Erythroblast (primary cell): ENCODE measurements around the gene SLC38A8.

Experiments
- GATA1 ChIP-seq: IDR thresholded peaks from 2 replicates; pipeline ENCODE4 v1.6.1; 2011; ENCODE audit warnings: low read depth, mild to moderate bottlenecking, control low read depth, low read length, moderate library complexity
- POLR2A ChIP-seq: IDR thresholded peaks from 2 replicates; pipeline ENCODE4 v1.6.1; 2011; ENCODE audit warnings: mild to moderate bottlenecking, low read length

DNA sequence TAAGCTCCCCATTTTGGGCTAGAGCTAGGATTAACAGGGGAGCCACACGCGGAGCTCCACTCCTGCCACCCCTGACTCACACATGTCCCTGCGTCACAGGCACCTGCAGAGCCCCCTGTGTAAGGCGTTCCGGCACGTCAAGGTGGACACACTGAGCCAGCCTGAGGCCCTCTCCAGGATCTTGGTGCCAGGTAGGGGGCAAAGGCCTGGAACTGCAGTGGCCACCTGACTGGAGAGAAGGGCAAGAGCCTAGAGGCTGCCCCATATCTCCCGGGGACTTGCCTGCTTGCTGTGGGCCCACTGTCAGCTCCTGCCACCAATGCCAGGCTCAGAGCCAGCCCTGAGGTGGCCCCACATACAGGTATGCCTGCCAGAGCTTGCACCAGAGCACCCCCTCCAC lies 40.9 kb downstream of the SLC38A8 start:
- TF ChIP-seq POLR2A: no peak
- TF ChIP-seq GATA1: no peak
